ENCODE results near the gene NFIC. TPM values are rescaled to one million over a fixed set of nuclear protein-coding genes. Genes with fewer than 3 reads are reported as not detected.

Gene NFIC
- total RNA-seq, 4 donors from 2014 or later, result 125 to 285 (median 155) TPM

- peaks cover 0 to 25% (median 7%) of the 10 kb centered on the region in 3 donors for H3K4me1 ChIP-seq
Measured at GRCh38 chr19:3499738-3500428, 133.5 kb downstream of the NFIC start.

DNA sequence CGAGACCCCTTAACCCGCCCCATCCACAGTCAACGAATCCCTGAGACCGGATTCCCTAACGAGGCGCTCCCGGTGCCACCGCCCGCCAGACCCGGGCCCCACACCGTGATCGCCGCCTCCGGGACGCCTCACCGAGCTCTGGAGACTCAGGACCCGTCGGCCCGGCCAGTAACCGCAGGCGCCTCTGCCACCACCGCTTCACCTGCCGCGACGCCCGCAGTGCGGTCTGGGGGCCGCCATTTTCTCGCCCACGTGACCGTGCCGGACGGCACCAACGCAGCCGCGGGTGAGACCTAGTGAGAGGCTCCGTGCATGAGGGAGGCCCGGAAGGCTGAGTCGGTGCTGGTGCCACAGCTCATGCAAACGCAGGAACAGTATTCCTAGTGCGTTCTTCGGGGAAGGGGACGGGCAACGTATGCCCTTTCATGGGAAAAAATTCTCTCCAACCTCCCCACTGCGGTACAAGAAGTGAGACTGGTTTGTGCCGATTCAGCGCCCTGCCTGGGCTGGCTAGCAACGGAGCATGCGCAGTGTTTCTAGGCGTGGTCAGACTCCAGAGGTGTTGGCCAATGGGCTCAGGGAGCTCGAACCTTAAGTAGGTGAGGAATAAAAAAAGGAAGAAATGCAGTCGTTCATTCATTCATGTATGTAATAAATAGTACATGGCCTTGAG, 134.2 kb downstream of the NFIC start, which contains the start of gene DOHH:
Gene DOHH (minus strand): TSS at position 246 of the 673 bp plus-strand sequence. CDS start 3,860 bp downstream, outside the sequence.
- TF ChIP-seq POLR2AphosphoS5 (IDR thresholded peaks at IDR 0.05) (peak; percentile 42), POLR2A (IDR thresholded peaks at IDR 0.05) (peak; percentile 34 to 45), EP300 (IDR thresholded peaks at IDR 0.05) (no peak)
- TF ChIP-seq, protein P1, sequence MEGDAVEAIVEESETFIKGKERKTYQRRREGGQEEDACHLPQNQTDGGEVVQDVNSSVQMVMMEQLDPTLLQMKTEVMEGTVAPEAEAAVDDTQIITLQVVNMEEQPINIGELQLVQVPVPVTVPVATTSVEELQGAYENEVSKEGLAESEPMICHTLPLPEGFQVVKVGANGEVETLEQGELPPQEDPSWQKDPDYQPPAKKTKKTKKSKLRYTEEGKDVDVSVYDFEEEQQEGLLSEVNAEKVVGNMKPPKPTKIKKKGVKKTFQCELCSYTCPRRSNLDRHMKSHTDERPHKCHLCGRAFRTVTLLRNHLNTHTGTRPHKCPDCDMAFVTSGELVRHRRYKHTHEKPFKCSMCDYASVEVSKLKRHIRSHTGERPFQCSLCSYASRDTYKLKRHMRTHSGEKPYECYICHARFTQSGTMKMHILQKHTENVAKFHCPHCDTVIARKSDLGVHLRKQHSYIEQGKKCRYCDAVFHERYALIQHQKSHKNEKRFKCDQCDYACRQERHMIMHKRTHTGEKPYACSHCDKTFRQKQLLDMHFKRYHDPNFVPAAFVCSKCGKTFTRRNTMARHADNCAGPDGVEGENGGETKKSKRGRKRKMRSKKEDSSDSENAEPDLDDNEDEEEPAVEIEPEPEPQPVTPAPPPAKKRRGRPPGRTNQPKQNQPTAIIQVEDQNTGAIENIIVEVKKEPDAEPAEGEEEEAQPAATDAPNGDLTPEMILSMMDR (IDR thresholded peaks at IDR 0.05), result no peak
- WGBS, 2 donors (ENCODE audit: low coverage in 1 of 2), result 0% methylated on average over 10 of the region's 52 CpGs
- Histone ChIP-seq H3K4me1 (peaks cover 0 to 30% (median 12%) of the 10 kb centered on the region in 3 donors), H3K36me3 (peaks cover 0 to 21% of the 10 kb centered on the region in 2 donors), H3K27ac (peak within 1 kb of the TSS; percentile 78 to 95 (median 92)), H3K4me3 (peak within 1 kb of the TSS; percentile 94 to 99), H3K27me3 (no peaks in the 10 kb centered on the region), H3K9me3 (no peaks in the 10 kb centered on the region)
- ATAC-seq, result peak; percentile 97

More at GRCh38 chr19:3499738-3500428, 133.5 kb downstream of the NFIC start:
- 11 to 22% methylated on average over 6 to 12 of the region's 18 CpGs for WGBS, 2 donors (ENCODE audit: low coverage in 1 of 2)
- no peaks in the 10 kb centered on the region for H3K9me3 ChIP-seq
- no peaks in the 10 kb centered on the region for H3K27me3 ChIP-seq
- H3K27ac ChIP-seq, result peak overlapping the region; percentile 78 to 95 (median 92)
- H3K4me3 ChIP-seq, result peak overlapping the region; percentile 94 to 99
- H3K36me3 ChIP-seq, result peaks cover 0 to 28% of the 10 kb centered on the region in 2 donors
- TF ChIP-seq POLR2AphosphoS5 (IDR thresholded peaks at IDR 0.05) (no peak), POLR2A (IDR thresholded peaks at IDR 0.05) (no peak), EP300 (IDR thresholded peaks at IDR 0.05) (no peak)
- TF ChIP-seq, protein P1 (IDR thresholded peaks at IDR 0.05), result no peak
- ATAC-seq, result no peak

DNA sequence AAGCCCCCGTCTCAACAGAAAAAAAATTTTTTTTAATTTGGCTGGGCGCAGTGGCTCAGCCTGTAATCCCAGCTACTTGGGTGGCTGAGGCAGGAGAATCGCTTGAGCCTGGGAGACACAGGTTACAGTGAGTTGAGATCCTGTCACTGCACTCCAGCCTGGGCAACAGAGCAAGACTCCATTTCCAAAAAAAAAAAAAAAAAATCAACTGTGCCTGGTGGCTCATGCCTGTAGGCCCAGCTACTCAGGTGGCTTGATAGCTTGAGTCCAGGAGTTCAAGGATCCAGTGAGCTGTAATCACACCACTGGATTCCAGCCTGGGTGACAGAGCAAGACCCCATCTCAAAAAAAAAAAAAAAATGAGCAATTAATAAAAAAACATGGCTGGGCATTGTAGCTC, 135.4 kb downstream of the NFIC start:
- no peaks in the 10 kb centered on the region for H3K9me3 ChIP-seq
- WGBS, 2 donors (ENCODE audit: low coverage in 1 of 2), result 75% methylated on average over 2 of the region's 3 CpGs; no CpG with 5 or more reads in 1 of the 2 donors
- no peak overlapping the region for H3K27ac ChIP-seq
- no peak for TF ChIP-seq POLR2AphosphoS5 (IDR thresholded peaks at IDR 0.05)
- TF ChIP-seq POLR2A (IDR thresholded peaks at IDR 0.05), result no peak
- no peak overlapping the region for H3K4me3 ChIP-seq
- peaks cover 0 to 9% of the 10 kb centered on the region in 2 donors for H3K36me3 ChIP-seq
- H3K4me1 ChIP-seq, result peaks cover 0 to 34% (median 12%) of the 10 kb centered on the region in 3 donors
- no peaks in the 10 kb centered on the region for H3K27me3 ChIP-seq
- ATAC-seq, result no peak

DNA sequence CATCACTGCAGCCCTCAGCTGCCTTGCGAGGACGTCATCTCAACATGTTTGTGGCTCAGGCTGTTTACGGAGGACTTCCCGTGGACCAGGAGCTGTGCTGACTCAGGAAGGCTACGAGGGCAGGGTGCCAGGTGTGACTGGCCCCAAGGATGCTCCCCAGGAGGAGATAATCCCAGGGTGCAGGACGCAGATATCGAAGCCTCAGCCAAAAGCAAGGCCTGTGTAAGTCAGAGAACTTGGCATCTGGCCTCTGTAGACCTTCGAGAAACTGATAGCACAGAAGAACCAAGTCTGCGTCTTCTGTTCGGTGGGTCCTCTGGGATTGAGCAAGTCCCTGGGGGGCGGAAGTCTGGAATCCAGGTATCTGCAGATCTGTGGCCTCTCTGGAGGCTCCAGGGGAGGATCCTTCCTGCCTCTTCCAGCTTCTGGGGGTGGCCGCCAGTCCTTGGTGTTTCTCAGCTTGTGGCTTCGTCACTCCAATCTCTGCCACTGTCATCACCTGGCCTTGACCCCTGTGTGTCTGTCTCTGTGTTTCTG, 136.7 kb downstream of the NFIC start:
- Histone ChIP-seq H3K27me3 (no peaks in the 10 kb centered on the region), H3K4me3 (no peak overlapping the region), H3K27ac (no peak overlapping the region), H3K9me3 (no peaks in the 10 kb centered on the region), H3K36me3 (no peaks in the 10 kb centered on the region), H3K4me1 (peaks cover 0 to 48% (median 21%) of the 10 kb centered on the region in 3 donors)
- TF ChIP-seq POLR2A (IDR thresholded peaks at IDR 0.05), result no peak
- TF ChIP-seq, protein P1 (IDR thresholded peaks at IDR 0.05), result no peak
- no peak for TF ChIP-seq EP300 (IDR thresholded peaks at IDR 0.05)
- TF ChIP-seq POLR2AphosphoS5 (IDR thresholded peaks at IDR 0.05), result no peak
- no peak for ATAC-seq
- WGBS, 2 donors (ENCODE audit: low coverage in 1 of 2), result 88% methylated on average over 9 of the region's 13 CpGs; no CpG with 5 or more reads in 1 of the 2 donors

DNA sequence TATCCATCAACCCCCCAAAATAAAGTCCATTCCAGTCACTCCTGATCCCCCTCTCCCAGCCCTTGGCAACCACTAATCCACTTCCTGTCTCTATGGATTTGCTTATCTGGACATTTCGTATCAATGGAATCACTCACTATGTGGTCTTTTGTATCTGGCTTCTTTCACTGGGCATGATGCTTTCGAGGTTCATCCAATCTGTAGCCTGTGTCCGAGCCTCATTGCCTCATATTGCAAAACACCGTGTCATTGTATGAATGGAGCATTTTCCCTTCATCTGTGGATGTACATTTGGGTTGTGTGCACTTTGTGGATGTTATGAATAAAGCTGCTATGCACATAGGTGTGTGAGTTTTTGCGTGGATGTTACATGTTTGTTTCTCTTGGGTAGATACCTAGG, 138.4 kb downstream of the NFIC start:
- Histone ChIP-seq H3K9me3 (no peaks in the 10 kb centered on the region), H3K27ac (no peak overlapping the region), H3K36me3 (peaks cover 0 to 11% of the 10 kb centered on the region in 2 donors), H3K4me1 (peaks cover 0 to 51% (median 15%) of the 10 kb centered on the region in 3 donors), H3K27me3 (no peaks in the 10 kb centered on the region), H3K4me3 (no peak overlapping the region)
- 67 to 80% methylated on average over 2 to 5 of the region's 5 CpGs for WGBS, 2 donors (ENCODE audit: low coverage in 1 of 2)
- TF ChIP-seq POLR2A (IDR thresholded peaks at IDR 0.05) (no peak), POLR2AphosphoS5 (IDR thresholded peaks at IDR 0.05) (no peak), EP300 (IDR thresholded peaks at IDR 0.05) (no peak)
- TF ChIP-seq, protein P1 (IDR thresholded peaks at IDR 0.05), result no peak
- ATAC-seq, result no peak

Data from gastroesophageal sphincter (tissue), 4 donors.